Liver (tissue), 9 donors: ENCODE data around the gene CEACAM20. TPM values are rescaled to one million over a fixed set of nuclear protein-coding genes. Genes with fewer than 3 reads are reported as not detected.
A peak's percentile ranks its signal among the peaks of the same experiment; 100 is the strongest.

Experiments
- DNase-seq: peaks from one replicate; pipeline ENCODE4 v3.0.0-alpha.2; 2017; ENCODE audit warnings: low spot score
- H3K27ac ChIP-seq, 2 donors: one replicate each; pipeline ENCODE4 v1.7.0; 2013; ENCODE audit warnings: inconsistent platforms in 2 of 2, low read length in 2 of 2, control low read depth in 1 of 2, low read depth in 1 of 2, mild to moderate bottlenecking in 1 of 2
- H3K27me3 ChIP-seq, 4 donors: one replicate each; pipeline versions ENCODE4 v1.6.1 to v1.7.0; 2013; ENCODE audit warnings: low read length in 3 of 4, inconsistent platforms in 1 of 4, mild to moderate bottlenecking in 1 of 4, moderate library complexity in 1 of 4; ENCODE audit not compliant: control insufficient read depth in 4 of 4, insufficient read depth in 4 of 4
- H3K36me3 ChIP-seq, 4 donors: one replicate each; pipeline versions ENCODE4 v1.6.1 to v1.7.0; 2013; ENCODE audit warnings: low read length in 3 of 4, mild to moderate bottlenecking in 3 of 4, low read depth in 1 of 4, moderate library complexity in 1 of 4; ENCODE audit not compliant: control insufficient read depth in 4 of 4, insufficient read depth in 3 of 4
- H3K4me1 ChIP-seq, 4 donors: one replicate each; pipeline versions ENCODE4 v1.6.1 to v1.7.0; 2013; ENCODE audit warnings: low read length in 3 of 4, mild to moderate bottlenecking in 3 of 4, moderate library complexity in 1 of 4; ENCODE audit not compliant: control insufficient read depth in 4 of 4, insufficient read depth in 4 of 4
- H3K4me3 ChIP-seq, 3 donors: one replicate each; pipeline versions ENCODE4 v1.6.1 to v1.7.0; 2013; ENCODE audit warnings: low read length in 3 of 3, control low read depth in 1 of 3, low read depth in 1 of 3, mild to moderate bottlenecking in 1 of 3
- H3K9ac ChIP-seq, 2 donors: one replicate each; pipeline ENCODE4 v1.7.0; 2013; ENCODE audit warnings: low read length in 2 of 2, mild to moderate bottlenecking in 2 of 2, moderate library complexity in 2 of 2, control low read depth in 1 of 2, low read depth in 1 of 2
- H3K9me3 ChIP-seq, 4 donors: one replicate each; pipeline versions ENCODE4 v1.6.1 to v1.7.0; 2013; ENCODE audit warnings: low read length in 3 of 4; ENCODE audit not compliant: control insufficient read depth in 4 of 4
- CTCF ChIP-seq: fragments of 150-350 bp; IDR thresholded peaks from 2 replicates; pipeline ENCODE4 v1.5.1; 2017; ENCODE audit warnings: improper control_type of control experiment, low read depth, low read length; ENCODE audit not compliant: missing input control
- EGR1 ChIP-seq, 2 donors: IDR thresholded peaks; 2 replicates each; pipeline ENCODE4 v1.6.1; 2016 to 2018; ENCODE audit warnings: antibody characterized with exemption in 2 of 2, low read depth in 2 of 2
- FOXA2 ChIP-seq: IDR thresholded peaks from 2 replicates; pipeline ENCODE4 v1.6.1; 2016; ENCODE audit warnings: antibody characterized with exemption
- GABPA ChIP-seq, 2 donors: IDR thresholded peaks in 1 of 2; conservative IDR thresholded peaks in 1 of 2; 2 replicates each; pipeline ENCODE4 v1.6.1; 2016; ENCODE audit warnings: antibody characterized with exemption in 2 of 2, mild to moderate bottlenecking in 1 of 2, moderate library complexity in 1 of 2
- HNF4A ChIP-seq, 2 donors: conservative IDR thresholded peaks; 2 replicates each; pipeline ENCODE4 v1.6.1; 2016; ENCODE audit warnings: antibody characterized with exemption in 2 of 2, mild to moderate bottlenecking in 2 of 2
- JUND ChIP-seq, 2 donors: IDR thresholded peaks; 2 replicates each; pipeline ENCODE4 v1.6.1; 2016; ENCODE audit warnings: antibody characterized with exemption in 2 of 2
- NR2F2 ChIP-seq: IDR thresholded peaks from 2 replicates; pipeline ENCODE4 v1.6.1; 2016; ENCODE audit warnings: antibody characterized with exemption
- RAD21 ChIP-seq, 2 donors: IDR thresholded peaks; 2 replicates each; pipeline ENCODE4 v1.6.1; 2016; ENCODE audit warnings: antibody characterized with exemption in 2 of 2, mild to moderate bottlenecking in 2 of 2
- REST ChIP-seq: IDR thresholded peaks from 2 replicates; pipeline ENCODE4 v1.6.1; 2016; ENCODE audit warnings: antibody characterized with exemption, mild to moderate bottlenecking
- RXRA ChIP-seq, 2 donors: IDR thresholded peaks; 2 replicates each; pipeline ENCODE4 v1.6.1; 2017 to 2018; ENCODE audit warnings: antibody characterized with exemption in 2 of 2, mild to moderate bottlenecking in 1 of 2
- YY1 ChIP-seq: IDR thresholded peaks from 2 replicates; pipeline ENCODE4 v1.6.1; 2016; ENCODE audit warnings: antibody characterized with exemption, mild to moderate bottlenecking
- ZBTB33 ChIP-seq: IDR thresholded peaks from 2 replicates; pipeline ENCODE4 v1.6.1; 2016; ENCODE audit warnings: antibody characterized with exemption
- WGBS: extraction: QIAGEN DNeasy Blood & Tissue Kit; methylation state at CpG from one replicate; pipeline ENCODE4 v1.1.7; 2013; 5-methylcytosine and 5-hydroxymethylcytosine counted together
- polyA plus RNA-seq, 2 donors: library from polyadenylated mRNA; stranded (reverse) in 1 of 2; unstranded in 1 of 2; fragments of 200-250 nt in 1 of 2; fragments of >200 nt in 1 of 2; fragmentation: Nextera tagmentation in 1 of 2; extraction: Ambion mirVana in 1 of 2; gene quantifications; one replicate each; pipeline versions ENCODE4 v1.2.1 to v1.2.3, GENCODE V29; 2013 to 2015
- total RNA-seq, 2 donors: library from RNA; depleted of rRNA; stranded (reverse); fragments of >200 nt; gene quantifications; one replicate each; pipeline ENCODE4 v1.2.3, GENCODE V29; 2014
- TF ChIP-seq, protein P1 (sequence below): IDR thresholded peaks from 2 replicates; pipeline ENCODE4 v1.6.1; 2016; ENCODE audit warnings: antibody characterized with exemption
- donor health status: healthy.
- donor health status: healthy.
- donor health status: healthy.
- donor health status: healthy.
- donor health status: healthy.

Gene CEACAM20
- total and polyA plus RNA-seq, 4 donors, result 0.09 to 0.25 TPM; not detected in 2

- peak; percentile 62 for TF ChIP-seq ZBTB33
Measured at GRCh38 chr19:44499962-44500949, 29.2 kb downstream of the CEACAM20 start, which contains the start of gene ZNF180 (continued).

- Histone ChIP-seq H3K9me3 (peaks cover 24 to 38% (median 31%) of the 10 kb centered on the region in 4 donors), H3K27ac (no peak overlapping the region)
Measured at GRCh38 chr19:44499559-44499958, 29.9 kb downstream of the CEACAM20 start.

DNA sequence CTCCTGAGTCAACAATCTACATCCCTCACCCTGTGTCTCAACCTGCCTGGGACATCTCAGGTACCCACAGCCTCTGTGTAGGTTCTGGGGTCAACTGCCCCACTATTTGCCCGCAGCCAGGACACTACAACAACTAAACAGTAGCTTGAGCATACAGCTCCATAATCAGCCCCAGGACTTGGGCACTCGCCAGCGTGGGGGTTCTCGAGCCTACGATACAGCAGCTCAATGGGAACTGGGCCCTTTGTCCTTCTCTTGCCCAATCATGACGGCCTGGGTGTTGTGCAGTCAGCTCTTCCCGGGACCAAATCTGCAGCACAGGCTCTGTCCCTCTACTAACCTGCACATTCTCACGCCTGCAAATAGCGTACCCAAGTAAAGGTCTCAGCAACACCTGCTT, 30.5 kb downstream of the CEACAM20 start:
- Histone ChIP-seq H3K4me1 (peaks cover 6 to 15% (median 12%) of the 10 kb centered on the region in 4 donors), H3K27me3 (no peaks in the 10 kb centered on the region), H3K27ac (no peak overlapping the region), H3K9me3 (peaks cover 28 to 44% (median 35%) of the 10 kb centered on the region in 4 donors), H3K4me3 (peak overlapping the region in 2 of 3 donors; percentile 89 to 98), H3K36me3 (peaks cover 6 to 39% (median 32%) of the 10 kb centered on the region in 4 donors), H3K9ac (no peak overlapping the region)
- DNase-seq, result no peak
- TF ChIP-seq RXRA (IDR thresholded peaks at IDR 0.05) (no peak), ZBTB33 (no peak), GABPA (IDR thresholded peaks at IDR 0.05 in 1 of 2, conservative IDR thresholded peaks at IDR 0.05 in 1 of 2) (no peak), YY1 (no peak), REST (no peak), HNF4A (conservative IDR thresholded peaks at IDR 0.05) (no peak), FOXA2 (no peak), JUND (IDR thresholded peaks at IDR 0.05) (no peak), RAD21 (IDR thresholded peaks at IDR 0.05) (no peak)
- TF ChIP-seq, protein P1, sequence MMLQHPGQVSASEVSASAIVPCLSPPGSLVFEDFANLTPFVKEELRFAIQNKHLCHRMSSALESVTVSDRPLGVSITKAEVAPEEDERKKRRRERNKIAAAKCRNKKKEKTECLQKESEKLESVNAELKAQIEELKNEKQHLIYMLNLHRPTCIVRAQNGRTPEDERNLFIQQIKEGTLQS, result no peak
- 95% methylated on average over 9 of the region's 9 CpGs for WGBS

More at GRCh38 chr19:44499559-44499958, 29.9 kb downstream of the CEACAM20 start:
- Histone ChIP-seq H3K27me3 (no peaks in the 10 kb centered on the region), H3K36me3 (peaks cover 6 to 33% (median 28%) of the 10 kb centered on the region in 4 donors), H3K4me3 (peak overlapping the region; percentile 88 to 98 (median 89)), H3K9ac (peak overlapping the region in 1 of 2 donors; percentile 25), H3K4me1 (peaks cover 6 to 15% (median 12%) of the 10 kb centered on the region in 4 donors)
- TF ChIP-seq EGR1 (IDR thresholded peaks at IDR 0.05; ENCODE audit: low read depth in 2 of 2), result no peak
- no peak for TF ChIP-seq JUND (IDR thresholded peaks at IDR 0.05)
- TF ChIP-seq YY1, result no peak
- TF ChIP-seq RXRA (IDR thresholded peaks at IDR 0.05), result no peak
- TF ChIP-seq NR2F2, result no peak
- TF ChIP-seq FOXA2, result no peak
- no peak for TF ChIP-seq CTCF
- DNase-seq, result no peak
- WGBS, result 33% methylated on average over 6 of the region's 6 CpGs
